ENCODE measurements around the gene HOXD9. TPM values are rescaled to one million over a fixed set of nuclear protein-coding genes. Genes with fewer than 3 reads are reported as not detected.
A peak's percentile ranks its signal among the peaks of the same experiment; 100 is the strongest.

Gene HOXD9
- total RNA-seq, 1 donor from 2014 or later, result 1.5 TPM

GRCh38 chr2:176135035-176135440, 12.5 kb downstream of the HOXD9 start:
- TF ChIP-seq CTCF (conservative IDR thresholded peaks at IDR 0.05), result no peak
- peaks cover 93% of the 10 kb centered on the region for H3K27me3 Mint-ChIP-seq
- H3K36me3 Mint-ChIP-seq, result peaks cover 3% of the 10 kb centered on the region
- H3K4me3 Mint-ChIP-seq, result peak overlapping the region; percentile 90
- no peak for DNase-seq (ENCODE audit: extremely low spot score, unreplicated experiment)
- H3K9me3 Mint-ChIP-seq, result peaks cover 3% of the 10 kb centered on the region
- H3K4me1 Mint-ChIP-seq (ENCODE audit: unreplicated experiment), result peaks cover 25% of the 10 kb centered on the region
- peak overlapping the region; percentile 78 for H3K27ac Mint-ChIP-seq

GRCh38 chr2:176136374-176137251, 14.1 kb downstream of the HOXD9 start:
- TF ChIP-seq CTCF (conservative IDR thresholded peaks at IDR 0.05), result peak; percentile 22

GRCh38 chr2:176137252-176137580, 14.7 kb downstream of the HOXD9 start:
- Mint-ChIP-seq H3K36me3 (peaks cover 3% of the 10 kb centered on the region), H3K4me3 (peak overlapping the region; percentile 81), H3K27me3 (peaks cover 96% of the 10 kb centered on the region), H3K27ac (no peak overlapping the region), H3K4me1 (ENCODE audit: unreplicated experiment) (peaks cover 17% of the 10 kb centered on the region), H3K9me3 (peaks cover 3% of the 10 kb centered on the region)
- DNase-seq (ENCODE audit: extremely low spot score, unreplicated experiment), result no peak
- no peak for TF ChIP-seq CTCF (conservative IDR thresholded peaks at IDR 0.05)

More at GRCh38 chr2:176136374-176137251, 14.1 kb downstream of the HOXD9 start:
- H3K27me3 Mint-ChIP-seq, result peaks cover 96% of the 10 kb centered on the region
- peaks cover 3% of the 10 kb centered on the region for H3K36me3 Mint-ChIP-seq
- peaks cover 3% of the 10 kb centered on the region for H3K9me3 Mint-ChIP-seq
- no peak for DNase-seq (ENCODE audit: extremely low spot score, unreplicated experiment)
- peaks cover 20% of the 10 kb centered on the region for H3K4me1 Mint-ChIP-seq (ENCODE audit: unreplicated experiment)
- H3K4me3 Mint-ChIP-seq, result peak overlapping the region; percentile 90
- peak overlapping the region; percentile 78 for H3K27ac Mint-ChIP-seq

GRCh38 chr2:176137906-176138305, 15.4 kb downstream of the HOXD9 start:
- Mint-ChIP-seq H3K9me3 (peaks cover 3% of the 10 kb centered on the region), H3K27ac (no peak overlapping the region)
- DNase-seq (ENCODE audit: extremely low spot score, unreplicated experiment), result no peak

GRCh38 chr2:176138526-176138922, 16.0 kb downstream of the HOXD9 start:
- Mint-ChIP-seq H3K4me1 (ENCODE audit: unreplicated experiment) (peaks cover 11% of the 10 kb centered on the region), H3K27me3 (peaks cover 96% of the 10 kb centered on the region), H3K4me3 (peak overlapping the region; percentile 81), H3K9me3 (peaks cover 3% of the 10 kb centered on the region), H3K36me3 (peaks cover 3% of the 10 kb centered on the region), H3K27ac (no peak overlapping the region)
- no peak for DNase-seq (ENCODE audit: extremely low spot score, unreplicated experiment)
- no peak for TF ChIP-seq CTCF (conservative IDR thresholded peaks at IDR 0.05)

More at GRCh38 chr2:176137906-176138305, 15.4 kb downstream of the HOXD9 start:
- peaks cover 12% of the 10 kb centered on the region for H3K4me1 Mint-ChIP-seq (ENCODE audit: unreplicated experiment)
- H3K27me3 Mint-ChIP-seq, result peaks cover 96% of the 10 kb centered on the region
- H3K36me3 Mint-ChIP-seq, result peaks cover 3% of the 10 kb centered on the region
- peak overlapping the region; percentile 81 for H3K4me3 Mint-ChIP-seq
- no peak for TF ChIP-seq CTCF (conservative IDR thresholded peaks at IDR 0.05)
